Astrocyte (in vitro differentiated cells and primary cell): ENCODE measurements around the gene NUAK2. TPM values are rescaled to one million over a fixed set of nuclear protein-coding genes. Genes with fewer than 3 reads are reported as not detected.
A peak's percentile ranks its signal among the peaks of the same experiment; 100 is the strongest.

Experiments used
- DNase-seq: peaks from one replicate; pipeline ENCODE4 v3.0.0-alpha.2; 2010; ENCODE audit warnings: low read depth
- FAIRE-seq: peaks from 2 replicates; lab custom pipeline; 2011; peaks lifted over from hg19 to GRCh38; lab: Jason Lieb, UNC
- H2AFZ ChIP-seq: 2 replicates; pipeline ENCODE4 v1.6.0; 2012; ENCODE audit warnings: low read depth, low read length, inconsistent platforms
- H3K27ac ChIP-seq: 2 replicates; pipeline ENCODE4 v1.5.1; 2011; ENCODE audit warnings: low read depth, low read length, inconsistent platforms
- H3K27me3 ChIP-seq: 2 replicates; pipeline ENCODE4 v1.6.0; 2011; ENCODE audit warnings: low read length, inconsistent platforms; ENCODE audit not compliant: insufficient read depth
- H3K36me3 ChIP-seq: 2 replicates; pipeline ENCODE4 v1.5.1; 2011; ENCODE audit warnings: low read length, inconsistent platforms; ENCODE audit not compliant: insufficient read depth
- H3K4me1 ChIP-seq: 2 replicates; pipeline ENCODE4 v1.5.1; 2011; ENCODE audit warnings: low read length, inconsistent platforms; ENCODE audit not compliant: insufficient read depth
- H3K4me2 ChIP-seq: 2 replicates; pipeline ENCODE4 v1.6.0; 2012; ENCODE audit warnings: low read length, inconsistent platforms
- H3K4me3 ChIP-seq: 2 replicates; pipeline ENCODE4 v1.5.1; 2011; ENCODE audit warnings: low read depth, mild to moderate bottlenecking, low read length, inconsistent platforms; ENCODE audit not compliant: insufficient read depth
- H3K79me2 ChIP-seq: 2 replicates; pipeline ENCODE4 v1.6.0; 2012; ENCODE audit warnings: mild to moderate bottlenecking, low read length, inconsistent platforms; ENCODE audit not compliant: insufficient read depth
- H3K9ac ChIP-seq: 2 replicates; pipeline ENCODE4 v1.6.0; 2012; ENCODE audit warnings: mild to moderate bottlenecking, low read length, inconsistent platforms
- H3K9me3 ChIP-seq: 2 replicates; pipeline ENCODE4 v1.5.1; 2012; ENCODE audit warnings: low read depth, mild to moderate bottlenecking, low read length, inconsistent platforms; ENCODE audit not compliant: insufficient read depth
- H4K20me1 ChIP-seq: 2 replicates; pipeline ENCODE4 v1.6.0; 2012; ENCODE audit warnings: low read length, inconsistent platforms; ENCODE audit not compliant: insufficient read depth
- H3K27ac Mint-ChIP-seq: one replicate; pipeline ENCODE4 v1.8.0; 2021; ENCODE audit warnings: mild to moderate bottlenecking, mixed read lengths; ENCODE audit not compliant: unreplicated experiment
- H3K27me3 Mint-ChIP-seq: one replicate; pipeline ENCODE4 v1.8.0; 2021; ENCODE audit warnings: low read depth, mixed read lengths; ENCODE audit not compliant: unreplicated experiment
- H3K36me3 Mint-ChIP-seq: one replicate; pipeline ENCODE4 v1.8.0; 2021; ENCODE audit warnings: low read depth, mixed read lengths; ENCODE audit not compliant: unreplicated experiment
- H3K4me1 Mint-ChIP-seq: one replicate; pipeline ENCODE4 v1.8.0; 2021; ENCODE audit warnings: low read depth, mixed read lengths; ENCODE audit not compliant: unreplicated experiment
- H3K4me3 Mint-ChIP-seq: one replicate; pipeline ENCODE4 v1.8.0; 2021; ENCODE audit warnings: mild to moderate bottlenecking, moderate library complexity, mixed read lengths; ENCODE audit not compliant: unreplicated experiment
- H3K9me3 Mint-ChIP-seq: one replicate; pipeline ENCODE4 v1.8.0; 2021; ENCODE audit warnings: mild to moderate bottlenecking, mixed read lengths; ENCODE audit not compliant: unreplicated experiment
- CTCF ChIP-seq: IDR thresholded peaks from 2 replicates; pipeline ENCODE4 v1.5.1; 2011; ENCODE audit warnings: low read depth, mild to moderate bottlenecking, inconsistent platforms, low read length, moderate library complexity; ENCODE audit not compliant: insufficient read depth
- EZH2 ChIP-seq: IDR thresholded peaks from 2 replicates; pipeline ENCODE4 v1.6.1; 2012; ENCODE audit warnings: mild to moderate bottlenecking, low read length, inconsistent platforms; ENCODE audit not compliant: insufficient read depth
- total RNA-seq: library from RNA; stranded (reverse); gene quantifications from 2 replicates; pipeline ENCODE4 v1.2.1, GENCODE V29; 2021

The NUAK2 gene
- total RNA-seq, 1 donor from 2014 or later: 49.4 TPM

- H3K9ac ChIP-seq: no peak overlapping the region
- Mint-ChIP-seq H3K9me3 (no peaks in the 10 kb centered on the region), H3K4me1 (peaks cover 39% of the 10 kb centered on the region), H3K36me3 (peaks cover 3% of the 10 kb centered on the region), H3K27me3 (no peaks in the 10 kb centered on the region), H3K4me3 (no peak overlapping the region), H3K27ac (no peak overlapping the region)
- H4K20me1 ChIP-seq: no peaks in the 10 kb centered on the region
- peaks cover 36% of the 10 kb centered on the region for H3K4me1 ChIP-seq
- no peak overlapping the region for H3K27ac ChIP-seq
- H3K36me3 ChIP-seq: no peaks in the 10 kb centered on the region
- TF ChIP-seq EZH2: no peak
- TF ChIP-seq CTCF: no peak
- no peaks in the 10 kb centered on the region for H3K9me3 ChIP-seq
- no peaks in the 10 kb centered on the region for H3K27me3 ChIP-seq
- no peak overlapping the region for H3K4me3 ChIP-seq
- no peak for DNase-seq
- no peak overlapping the region for H2AFZ ChIP-seq
- no peaks in the 10 kb centered on the region for H3K79me2 ChIP-seq
- no peak overlapping the region for H3K4me2 ChIP-seq
- FAIRE-seq: no peak
These were observed 61.5 kb downstream of the NUAK2 start for GRCh38 chr1:205259998-205260397.

- Mint-ChIP-seq H3K27ac (no peak overlapping the region), H3K36me3 (peaks cover 3% of the 10 kb centered on the region), H3K9me3 (no peaks in the 10 kb centered on the region), H3K4me3 (peak overlapping the region; percentile 8), H3K4me1 (peaks cover 39% of the 10 kb centered on the region), H3K27me3 (peaks cover 2% of the 10 kb centered on the region)
- DNase-seq (no peak), FAIRE-seq (no peak)
- no peaks in the 10 kb centered on the region for H4K20me1 ChIP-seq
- H3K9ac ChIP-seq: no peak overlapping the region
- no peaks in the 10 kb centered on the region for H3K79me2 ChIP-seq
- H3K36me3 ChIP-seq: no peaks in the 10 kb centered on the region
- TF ChIP-seq EZH2 (no peak), CTCF (no peak)
- H3K9me3 ChIP-seq: no peaks in the 10 kb centered on the region
- H3K4me3 ChIP-seq: no peak overlapping the region
- H3K4me1 ChIP-seq: peaks cover 36% of the 10 kb centered on the region
- H3K27ac ChIP-seq: no peak overlapping the region
- H3K4me2 ChIP-seq: no peak overlapping the region
- H3K27me3 ChIP-seq: no peaks in the 10 kb centered on the region
- H2AFZ ChIP-seq: no peak overlapping the region
These were observed 62.2 kb downstream of the NUAK2 start for GRCh38 chr1:205259324-205259832.

- no peak for FAIRE-seq
These were observed 62.8 kb downstream of the NUAK2 start for GRCh38 chr1:205258719-205259118.

More at GRCh38 chr1:205258719-205259118, 62.8 kb downstream of the NUAK2 start:
- Histone ChIP-seq H3K27me3 (no peaks in the 10 kb centered on the region), H2AFZ (peak overlapping the region; percentile 42), H3K27ac (peak overlapping the region; percentile 82), H3K9ac (peak overlapping the region; percentile 61), H3K4me2 (peak overlapping the region; percentile 48), H3K36me3 (no peaks in the 10 kb centered on the region), H3K9me3 (no peaks in the 10 kb centered on the region), H3K79me2 (no peaks in the 10 kb centered on the region), H3K4me1 (peaks cover 36% of the 10 kb centered on the region), H4K20me1 (no peaks in the 10 kb centered on the region), H3K4me3 (no peak overlapping the region)
- TF ChIP-seq EZH2 (no peak), CTCF (no peak)
- H3K27me3 Mint-ChIP-seq: peaks cover 5% of the 10 kb centered on the region
- no peaks in the 10 kb centered on the region for H3K9me3 Mint-ChIP-seq
- peaks cover 3% of the 10 kb centered on the region for H3K36me3 Mint-ChIP-seq
- peak; percentile 60 for DNase-seq
- H3K4me3 Mint-ChIP-seq: no peak overlapping the region
- H3K4me1 Mint-ChIP-seq: peaks cover 39% of the 10 kb centered on the region
- H3K27ac Mint-ChIP-seq: peak overlapping the region; percentile 14
